ENCODE data around the gene SUMO3. TPM values are rescaled to one million over a fixed set of nuclear protein-coding genes. Genes with fewer than 3 reads are reported as not detected.

The SUMO3 gene
- total and polyA plus RNA-seq, 4 donors = 35.1 to 51.0 (median 40.6) TPM

GRCh38 chr21:44837537-44837936 lies 19.7 kb upstream of the SUMO3 start:
- no peak overlapping the region for H3K9ac ChIP-seq (ENCODE audit: low read depth in 1 of 2, low read length in 2 of 2)
- WGBS = 94% methylated on average over 13 of the region's 13 CpGs
- H3K27me3 ChIP-seq (ENCODE audit: control insufficient read depth in 4 of 4, insufficient read depth in 4 of 4, low read length in 3 of 4) = no peaks in the 10 kb centered on the region
- H3K9me3 ChIP-seq (ENCODE audit: control insufficient read depth in 4 of 4, low read length in 3 of 4) = no peaks in the 10 kb centered on the region
- H3K36me3 ChIP-seq (ENCODE audit: control insufficient read depth in 4 of 4, insufficient read depth in 3 of 4, low read depth in 1 of 4, low read length in 3 of 4) = no peaks in the 10 kb centered on the region
- H3K4me1 ChIP-seq (ENCODE audit: control insufficient read depth in 4 of 4, insufficient read depth in 4 of 4, low read length in 3 of 4) = no peaks in the 10 kb centered on the region
- no peak for DNase-seq (ENCODE audit: low spot score)
- no peak overlapping the region for H3K4me3 ChIP-seq (ENCODE audit: low read depth in 1 of 3, low read length in 3 of 3)
- no peak for TF ChIP-seq HNF4A (conservative IDR thresholded peaks at IDR 0.05)
- no peak for TF ChIP-seq TAF1 (conservative IDR thresholded peaks at IDR 0.05)
- TF ChIP-seq YY1 (IDR thresholded peaks at IDR 0.05) = no peak
- TF ChIP-seq REST (IDR thresholded peaks at IDR 0.05) = no peak
- no peak for TF ChIP-seq ZBTB33 (IDR thresholded peaks at IDR 0.05)
- TF ChIP-seq RXRA (IDR thresholded peaks at IDR 0.05) = no peak
- TF ChIP-seq RAD21 (IDR thresholded peaks at IDR 0.05) = no peak
- no peak for TF ChIP-seq EGR1 (IDR thresholded peaks at IDR 0.05; ENCODE audit: low read depth in 2 of 2)
- no peak for TF ChIP-seq FOXA1 (IDR thresholded peaks at IDR 0.05)
- H3K27ac ChIP-seq (ENCODE audit: low read depth in 1 of 2, low read length in 2 of 2) = no peak overlapping the region

- no peak overlapping the region for H3K4me3 ChIP-seq (ENCODE audit: low read depth in 1 of 3, low read length in 3 of 3)
- H3K4me1 ChIP-seq (ENCODE audit: control insufficient read depth in 4 of 4, insufficient read depth in 4 of 4, low read length in 3 of 4) = no peaks in the 10 kb centered on the region
- no peak for DNase-seq (ENCODE audit: low spot score)
- TF ChIP-seq FOXA1 (IDR thresholded peaks at IDR 0.05) (no peak), NR2F2 (IDR thresholded peaks at IDR 0.05) (no peak), ATF3 (IDR thresholded peaks at IDR 0.05) (no peak), RXRA (IDR thresholded peaks at IDR 0.05) (no peak), TAF1 (conservative IDR thresholded peaks at IDR 0.05) (no peak), FOXA2 (IDR thresholded peaks at IDR 0.05) (no peak), HNF4A (conservative IDR thresholded peaks at IDR 0.05) (no peak), JUND (IDR thresholded peaks at IDR 0.05) (no peak), CTCF (IDR thresholded peaks at IDR 0.05; ENCODE audit: low read depth, low read length, missing input control) (no peak), YY1 (IDR thresholded peaks at IDR 0.05) (no peak), EGR1 (IDR thresholded peaks at IDR 0.05; ENCODE audit: low read depth in 2 of 2) (no peak), REST (IDR thresholded peaks at IDR 0.05) (no peak), ZBTB33 (IDR thresholded peaks at IDR 0.05) (no peak), HNF4G (IDR thresholded peaks at IDR 0.05) (no peak), RAD21 (IDR thresholded peaks at IDR 0.05) (no peak), GABPA (IDR thresholded peaks at IDR 0.05 in 1 of 2, conservative IDR thresholded peaks at IDR 0.05 in 1 of 2) (no peak), SP1 (IDR thresholded peaks at IDR 0.05) (no peak)
- no peaks in the 10 kb centered on the region for H3K9me3 ChIP-seq (ENCODE audit: control insufficient read depth in 4 of 4, low read length in 3 of 4)
- H3K9ac ChIP-seq (ENCODE audit: low read depth in 1 of 2, low read length in 2 of 2) = no peak overlapping the region
- no peaks in the 10 kb centered on the region for H3K27me3 ChIP-seq (ENCODE audit: control insufficient read depth in 4 of 4, insufficient read depth in 4 of 4, low read length in 3 of 4)
- 79% methylated on average over 37 of the region's 37 CpGs for WGBS
- H3K27ac ChIP-seq (ENCODE audit: low read depth in 1 of 2, low read length in 2 of 2) = no peak overlapping the region
- H3K36me3 ChIP-seq (ENCODE audit: control insufficient read depth in 4 of 4, insufficient read depth in 3 of 4, low read depth in 1 of 4, low read length in 3 of 4) = no peaks in the 10 kb centered on the region
Observed at GRCh38 chr21:44836666-44837471, 19.0 kb upstream of the SUMO3 start.
